GM12878 (cell line): Measurements from ENCODE around the gene SLC6A20.

Experiments used
- ASH2L ChIP-seq: fragments of 300-600, 200-600 bp; sonication (generic); IDR thresholded peaks from 2 replicates; pipeline ENCODE4 v1.6.1; 2017; ENCODE audit warnings: low read depth, mild to moderate bottlenecking, borderline replicate concordance
- IKZF1 ChIP-seq: fragments of 450-650 bp; conservative IDR thresholded peaks from 2 replicates; pipeline ENCODE4 v1.6.1; 2017; ENCODE audit warnings: antibody characterized with exemption, mild to moderate bottlenecking
- MEF2B ChIP-seq: fragments of 450-650 bp; IDR thresholded peaks from 2 replicates; pipeline ENCODE4 v1.6.1; 2018; ENCODE audit warnings: mild to moderate bottlenecking, moderate library complexity; ENCODE audit not compliant: partially characterized antibody, poor library complexity, severe bottlenecking
- ZNF384 ChIP-seq: IDR thresholded peaks from 2 replicates; pipeline ENCODE4 v1.6.1; 2012; ENCODE audit warnings: low read depth, mild to moderate bottlenecking, low read length, improper control_type of control experiment, borderline replicate concordance
- TF ChIP-seq, protein P1 (sequence below): IDR thresholded peaks from 2 replicates; pipeline ENCODE4 v1.6.1; 2011; ENCODE audit warnings: borderline replicate concordance, low read depth, mild to moderate bottlenecking, moderate library complexity, mixed read lengths, low read length; ENCODE audit not compliant: insufficient read depth; ENCODE audit errors: extremely low read length
- TF ChIP-seq, protein P2 (sequence below): fragments of 450-650 bp; formaldehyde crosslinking; IDR thresholded peaks from 2 replicates; pipeline ENCODE4 v1.4.0; 2022; ENCODE audit warnings: mild to moderate bottlenecking, moderate library complexity

DNA sequence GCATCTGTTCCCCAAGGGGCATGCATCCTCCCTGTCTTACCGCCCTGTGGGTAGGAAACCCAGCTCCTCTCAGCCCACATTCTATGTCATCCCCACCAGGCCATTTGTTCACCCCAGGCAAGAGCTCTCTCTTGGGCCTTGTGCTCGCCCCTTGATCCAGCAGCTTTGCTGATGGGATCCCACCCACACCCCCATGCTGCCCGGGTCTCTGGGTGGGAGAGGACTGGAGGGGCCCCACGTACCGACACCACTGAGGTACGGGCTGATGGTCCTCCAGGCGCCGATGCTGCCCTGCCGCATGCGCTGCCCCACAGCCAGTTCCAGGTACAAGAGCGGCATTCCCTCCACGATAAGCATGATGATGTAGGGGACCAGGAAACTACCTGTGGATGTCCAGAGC lies 14.5 kb downstream of the SLC6A20 start:
- TF ChIP-seq, protein P1, sequence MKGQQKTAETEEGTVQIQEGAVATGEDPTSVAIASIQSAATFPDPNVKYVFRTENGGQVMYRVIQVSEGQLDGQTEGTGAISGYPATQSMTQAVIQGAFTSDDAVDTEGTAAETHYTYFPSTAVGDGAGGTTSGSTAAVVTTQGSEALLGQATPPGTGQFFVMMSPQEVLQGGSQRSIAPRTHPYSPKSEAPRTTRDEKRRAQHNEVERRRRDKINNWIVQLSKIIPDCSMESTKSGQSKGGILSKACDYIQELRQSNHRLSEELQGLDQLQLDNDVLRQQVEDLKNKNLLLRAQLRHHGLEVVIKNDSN, result no peak
- TF ChIP-seq, protein P2, sequence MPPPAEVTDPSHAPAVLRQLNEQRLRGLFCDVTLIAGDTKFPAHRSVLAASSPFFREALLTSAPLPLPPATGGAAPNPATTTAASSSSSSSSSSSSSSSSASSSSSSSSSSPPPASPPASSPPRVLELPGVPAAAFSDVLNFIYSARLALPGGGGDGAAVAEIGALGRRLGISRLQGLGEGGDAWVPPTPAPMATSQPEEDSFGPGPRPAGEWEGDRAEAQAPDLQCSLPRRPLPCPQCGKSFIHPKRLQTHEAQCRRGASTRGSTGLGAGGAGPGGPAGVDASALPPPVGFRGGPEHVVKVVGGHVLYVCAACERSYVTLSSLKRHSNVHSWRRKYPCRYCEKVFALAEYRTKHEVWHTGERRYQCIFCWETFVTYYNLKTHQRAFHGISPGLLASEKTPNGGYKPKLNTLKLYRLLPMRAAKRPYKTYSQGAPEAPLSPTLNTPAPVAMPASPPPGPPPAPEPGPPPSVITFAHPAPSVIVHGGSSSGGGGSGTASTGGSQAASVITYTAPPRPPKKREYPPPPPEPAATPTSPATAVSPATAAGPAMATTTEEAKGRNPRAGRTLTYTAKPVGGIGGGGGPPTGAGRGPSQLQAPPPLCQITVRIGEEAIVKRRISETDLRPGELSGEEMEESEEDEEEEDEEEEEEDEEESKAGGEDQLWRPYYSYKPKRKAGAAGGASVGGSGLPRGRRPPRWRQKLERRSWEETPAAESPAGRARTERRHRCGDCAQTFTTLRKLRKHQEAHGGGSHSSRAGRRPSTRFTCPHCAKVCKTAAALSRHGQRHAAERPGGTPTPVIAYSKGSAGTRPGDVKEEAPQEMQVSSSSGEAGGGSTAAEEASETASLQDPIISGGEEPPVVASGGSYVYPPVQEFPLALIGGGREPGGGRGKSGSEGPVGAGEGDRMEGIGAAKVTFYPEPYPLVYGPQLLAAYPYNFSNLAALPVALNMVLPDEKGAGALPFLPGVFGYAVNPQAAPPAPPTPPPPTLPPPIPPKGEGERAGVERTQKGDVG (CRISPR knock-in tag), result no peak
- TF ChIP-seq ZNF384 (no peak), MEF2B (no peak), IKZF1 (no peak), ASH2L (no peak)
